ENCODE data around the gene TREML1. TPM values are rescaled to one million over a fixed set of nuclear protein-coding genes. Genes with fewer than 3 reads are reported as not detected.
A peak's percentile ranks its signal among the peaks of the same experiment; 100 is the strongest.

The TREML1 gene
- total and polyA plus RNA-seq, 4 donors: 1.2 to 2.2 (median 1.2) TPM

GRCh38 chr6:41194386-41194785 lies 40.2 kb upstream of the TREML1 start:
- 94 to 97% methylated on average over 3 of the region's 3 CpGs for WGBS, 2 donors
- no peak for ATAC-seq (ENCODE audit: insufficient read depth, low FRiP score)
- H3K9me3 ChIP-seq (ENCODE audit: control insufficient read depth in 4 of 4, insufficient read depth in 3 of 4, low read length in 3 of 4): peaks cover 0 to 15% (median 0%) of the 10 kb centered on the region in 4 donors

GRCh38 chr6:41193884-41194283 lies 39.7 kb upstream of the TREML1 start:
- WGBS, 2 donors: 55 to 73% methylated on average over 5 of the region's 5 CpGs
- Histone ChIP-seq H3K27ac (ENCODE audit: low read depth in 1 of 2, low read length in 1 of 2) (no peak overlapping the region), H3K4me3 (no peak overlapping the region), H3K9ac (ENCODE audit: insufficient read depth in 1 of 2, low read length in 2 of 2) (no peak overlapping the region), H3K36me3 (ENCODE audit: control insufficient read depth in 4 of 4, insufficient read depth in 4 of 4, low read length in 4 of 4) (no peaks in the 10 kb centered on the region), H3K9me3 (ENCODE audit: control insufficient read depth in 4 of 4, insufficient read depth in 3 of 4, low read length in 3 of 4) (peaks cover 0 to 15% (median 0%) of the 10 kb centered on the region in 4 donors), H3K27me3 (ENCODE audit: control insufficient read depth in 3 of 3, insufficient read depth in 3 of 3, low read length in 2 of 3) (peaks cover 0 to 19% (median 0%) of the 10 kb centered on the region in 3 donors), H3K4me1 (ENCODE audit: control insufficient read depth in 5 of 5, insufficient read depth in 5 of 5, low read length in 5 of 5) (no peaks in the 10 kb centered on the region)
- TF ChIP-seq CTCF (IDR thresholded peaks at IDR 0.05; ENCODE audit: control extremely low read depth, extremely low read depth): no peak
- DNase-seq (no peak), ATAC-seq (ENCODE audit: insufficient read depth, low FRiP score) (no peak)

More at GRCh38 chr6:41194386-41194785, 40.2 kb upstream of the TREML1 start:
- DNase-seq: no peak
- no peak for TF ChIP-seq CTCF (IDR thresholded peaks at IDR 0.05; ENCODE audit: control extremely low read depth, extremely low read depth)
- Histone ChIP-seq H3K4me1 (ENCODE audit: control insufficient read depth in 5 of 5, insufficient read depth in 5 of 5, low read length in 5 of 5) (no peaks in the 10 kb centered on the region), H3K27ac (ENCODE audit: low read depth in 1 of 2, low read length in 1 of 2) (no peak overlapping the region), H3K27me3 (ENCODE audit: control insufficient read depth in 3 of 3, insufficient read depth in 3 of 3, low read length in 2 of 3) (peaks cover 0 to 19% (median 0%) of the 10 kb centered on the region in 3 donors), H3K36me3 (ENCODE audit: control insufficient read depth in 4 of 4, insufficient read depth in 4 of 4, low read length in 4 of 4) (no peaks in the 10 kb centered on the region), H3K4me3 (no peak overlapping the region), H3K9ac (ENCODE audit: insufficient read depth in 1 of 2, low read length in 2 of 2) (no peak overlapping the region)

GRCh38 chr6:41193171-41193734 lies 39.1 kb upstream of the TREML1 start:
- 72 to 89% methylated on average over 5 of the region's 5 CpGs for WGBS, 2 donors
- no peak overlapping the region for H3K27ac ChIP-seq (ENCODE audit: low read depth in 1 of 2, low read length in 1 of 2)
- ATAC-seq (ENCODE audit: insufficient read depth, low FRiP score): no peak
- H3K4me3 ChIP-seq: no peak overlapping the region
- no peaks in the 10 kb centered on the region for H3K36me3 ChIP-seq (ENCODE audit: control insufficient read depth in 4 of 4, insufficient read depth in 4 of 4, low read length in 4 of 4)
- H3K4me1 ChIP-seq (ENCODE audit: control insufficient read depth in 5 of 5, insufficient read depth in 5 of 5, low read length in 5 of 5): no peaks in the 10 kb centered on the region
- no peak for TF ChIP-seq CTCF (IDR thresholded peaks at IDR 0.05; ENCODE audit: control extremely low read depth, extremely low read depth)
- H3K9ac ChIP-seq (ENCODE audit: insufficient read depth in 1 of 2, low read length in 2 of 2): no peak overlapping the region
- H3K27me3 ChIP-seq (ENCODE audit: control insufficient read depth in 3 of 3, insufficient read depth in 3 of 3, low read length in 2 of 3): peaks cover 0 to 19% (median 0%) of the 10 kb centered on the region in 3 donors
- H3K9me3 ChIP-seq (ENCODE audit: control insufficient read depth in 4 of 4, insufficient read depth in 3 of 4, low read length in 3 of 4): peaks cover 0 to 20% (median 0%) of the 10 kb centered on the region in 4 donors
- DNase-seq: no peak

GRCh38 chr6:41191569-41191968 lies 37.4 kb upstream of the TREML1 start:
- WGBS, 2 donors: 24 to 30% methylated on average over 6 of the region's 6 CpGs
- ATAC-seq (ENCODE audit: insufficient read depth, low FRiP score) (peak; percentile 19), DNase-seq (no peak)
- TF ChIP-seq CTCF (IDR thresholded peaks at IDR 0.05; ENCODE audit: control extremely low read depth, extremely low read depth): no peak
- H3K9ac ChIP-seq (ENCODE audit: insufficient read depth in 1 of 2, low read length in 2 of 2): no peak overlapping the region
- H3K27ac ChIP-seq (ENCODE audit: low read depth in 1 of 2, low read length in 1 of 2): no peak overlapping the region
- no peaks in the 10 kb centered on the region for H3K36me3 ChIP-seq (ENCODE audit: control insufficient read depth in 4 of 4, insufficient read depth in 4 of 4, low read length in 4 of 4)
- H3K4me3 ChIP-seq: no peak overlapping the region
- H3K9me3 ChIP-seq (ENCODE audit: control insufficient read depth in 4 of 4, insufficient read depth in 3 of 4, low read length in 3 of 4): peaks cover 0 to 20% (median 0%) of the 10 kb centered on the region in 4 donors
- no peaks in the 10 kb centered on the region for H3K4me1 ChIP-seq (ENCODE audit: control insufficient read depth in 5 of 5, insufficient read depth in 5 of 5, low read length in 5 of 5)
- peaks cover 0 to 17% (median 0%) of the 10 kb centered on the region in 3 donors for H3K27me3 ChIP-seq (ENCODE audit: control insufficient read depth in 3 of 3, insufficient read depth in 3 of 3, low read length in 2 of 3)

Data from lung (tissue), 12 donors.